H1 (cell line): ENCODE data around the gene ECI2. TPM values are rescaled to one million over a fixed set of nuclear protein-coding genes. Genes with fewer than 3 reads are reported as not detected.

Experiments
- CTCF ChIA-PET: fragments of 300-600 bp; sonication (Branson Sonifier 250); formaldehyde crosslinking; loops from one replicate; lab custom pipeline; 2021; ENCODE audit not compliant: partially characterized antibody; lab: Charles Lee
- POLR2A ChIA-PET: fragments of 300-600 bp; sonication (Branson Sonifier 250); formaldehyde crosslinking; loops from one replicate; lab custom pipeline; 2021; ENCODE audit warnings: inconsistent platforms; ENCODE audit not compliant: partially characterized antibody; lab: Charles Lee
- DNase-seq, 2 experiments: peaks; one replicate each; pipeline versions ENCODE4 v3.0.0 to v3.0.0-alpha.2; 2010 to 2022; ENCODE audit warnings: low spot score in 2 of 2, low read depth in 1 of 2, mixed read lengths in 1 of 2
- FAIRE-seq: peaks from 2 replicates; lab custom pipeline; 2011; peaks lifted over from hg19 to GRCh38; lab: Jason Lieb, UNC
- H2AFZ ChIP-seq: 2 replicates; pipeline ENCODE4 v1.8.1; 2012; ENCODE audit warnings: low read length, inconsistent platforms
- H2AK5ac ChIP-seq: 2 replicates; pipeline ENCODE4 v1.6.1; 2013; ENCODE audit warnings: low read depth, low read length
- H2BK120ac ChIP-seq: replicated peaks from 2 replicates; pipeline ENCODE3; 2013; ENCODE audit warnings: low read depth, low read length, inconsistent platforms
- H2BK12ac ChIP-seq: 2 replicates; pipeline ENCODE4 v1.6.1; 2013; ENCODE audit warnings: low read depth, low read length
- H2BK15ac ChIP-seq: 2 replicates; pipeline ENCODE4 v1.6.1; 2013; ENCODE audit warnings: low read length
- H2BK20ac ChIP-seq: 2 replicates; pipeline ENCODE4 v1.6.1; 2013; ENCODE audit warnings: low read length
- H2BK5ac ChIP-seq: 2 replicates; pipeline ENCODE4 v1.6.1; 2013; ENCODE audit warnings: low read depth, low read length
- H3K14ac ChIP-seq: 2 replicates; pipeline ENCODE4 v1.6.1; 2013; ENCODE audit warnings: inconsistent platforms; ENCODE audit not compliant: insufficient read length
- H3K18ac ChIP-seq: 2 replicates; pipeline ENCODE4 v1.6.1; 2013; ENCODE audit warnings: low read length; ENCODE audit errors: extremely low read depth
- H3K23ac ChIP-seq: 2 replicates; pipeline ENCODE4 v1.6.1; 2013; ENCODE audit warnings: inconsistent platforms; ENCODE audit not compliant: insufficient read length
- H3K23me2 ChIP-seq: 2 replicates; pipeline ENCODE4 v1.6.1; 2013; ENCODE audit warnings: low read depth, low read length
- H3K27ac ChIP-seq: 2 replicates; pipeline ENCODE4 v1.6.1; 2011; ENCODE audit warnings: low read depth, low read length, inconsistent platforms
- H3K27me3 ChIP-seq, 4 experiments: replicated peaks in 1 of 4; 1 replicate in 1 of 4; 2 replicates in 3 of 4; pipeline versions ENCODE4 v1.6.1 to v1.8.1; 2011 to 2013; ENCODE audit warnings: low read length in 3 of 4, mild to moderate bottlenecking in 3 of 4, inconsistent platforms in 2 of 4, mixed read lengths in 2 of 4, moderate library complexity in 1 of 4; ENCODE audit not compliant: control insufficient read depth in 3 of 4, insufficient read depth in 3 of 4; ENCODE audit errors: extremely low read depth in 1 of 4
- H3K36me3 ChIP-seq, 4 experiments: 2 replicates each; pipeline versions ENCODE4 v1.6.1 to v1.8.1; 2011 to 2013; ENCODE audit warnings: mild to moderate bottlenecking in 4 of 4, low read length in 3 of 4, moderate library complexity in 2 of 4, control low read depth in 1 of 4, inconsistent platforms in 1 of 4; ENCODE audit not compliant: insufficient read depth in 4 of 4, control insufficient read depth in 2 of 4
- H3K4ac ChIP-seq: replicated peaks from 2 replicates; pipeline ENCODE3; 2013; ENCODE audit warnings: low read length, low read depth, mixed read lengths, inconsistent platforms; ENCODE audit not compliant: insufficient read length
- H3K4me1 ChIP-seq, 4 experiments: replicated peaks in 1 of 4; 1 replicate in 1 of 4; 2 replicates in 3 of 4; pipeline versions ENCODE4 v1.6.1 to v1.8.1; 2011 to 2013; ENCODE audit warnings: low read length in 3 of 4, inconsistent platforms in 2 of 4, mixed read lengths in 1 of 4; ENCODE audit not compliant: insufficient read depth in 4 of 4, control insufficient read depth in 3 of 4
- H3K4me2 ChIP-seq, 2 experiments: 2 replicates each; pipeline versions ENCODE4 v1.6.1 to v1.8.1; 2011 to 2013; ENCODE audit warnings: low read depth in 2 of 2, low read length in 2 of 2, control low read depth in 1 of 2, inconsistent platforms in 1 of 2, mild to moderate bottlenecking in 1 of 2; ENCODE audit not compliant: insufficient read depth in 1 of 2
- H3K4me3 ChIP-seq, 4 experiments: fragments of 200-600, 300-600 bp in 1 of 4; sonication (generic), shearing (Covaris generic), sonication (Bioruptor Twin) in 1 of 4; 2 replicates each; pipeline versions ENCODE4 v1.5.1 to v1.8.1; 2011 to 2016; ENCODE audit warnings: low read length in 4 of 4, low read depth in 3 of 4, control low read depth in 2 of 4, inconsistent platforms in 2 of 4, mild to moderate bottlenecking in 2 of 4, mixed read lengths in 1 of 4, moderate library complexity in 1 of 4; ENCODE audit not compliant: insufficient read depth in 2 of 4; ENCODE audit errors: extremely low read depth in 1 of 4
- H3K56ac ChIP-seq: replicated peaks from 2 replicates; pipeline ENCODE3; 2013; ENCODE audit warnings: low read depth, mild to moderate bottlenecking, mixed read lengths, low read length, inconsistent platforms; ENCODE audit not compliant: insufficient read length
- H3K79me1 ChIP-seq: 2 replicates; pipeline ENCODE4 v1.6.1; 2013; ENCODE audit warnings: low read depth, low read length, control low read depth
- H3K79me2 ChIP-seq, 2 experiments: 2 replicates each; pipeline versions ENCODE4 v1.6.1 to v1.8.1; 2012 to 2013; ENCODE audit warnings: low read length in 2 of 2, mild to moderate bottlenecking in 2 of 2, inconsistent platforms in 1 of 2; ENCODE audit not compliant: insufficient read depth in 2 of 2, control insufficient read depth in 1 of 2
- H3K9ac ChIP-seq, 4 experiments: replicated peaks in 1 of 4; 1 replicate in 1 of 4; 2 replicates in 3 of 4; pipeline versions ENCODE4 v1.6.1 to v1.8.1; 2011 to 2013; ENCODE audit warnings: low read depth in 3 of 4, low read length in 3 of 4, control low read depth in 2 of 4, mild to moderate bottlenecking in 2 of 4, moderate library complexity in 2 of 4, inconsistent platforms in 1 of 4; ENCODE audit errors: extremely low read depth in 1 of 4
- H3K9me3 ChIP-seq, 2 experiments: 2 replicates each; pipeline versions ENCODE4 v1.6.1 to v1.8.1; 2012 to 2013; ENCODE audit warnings: mild to moderate bottlenecking in 2 of 2, moderate library complexity in 2 of 2, control low read depth in 1 of 2, inconsistent platforms in 1 of 2, low read depth in 1 of 2, low read length in 1 of 2, mixed read lengths in 1 of 2; ENCODE audit not compliant: insufficient read depth in 2 of 2
- H4K20me1 ChIP-seq, 2 experiments: replicated peaks in 1 of 2; 2 replicates each; pipeline versions ENCODE3 to v1.8.1; 2011 to 2013; ENCODE audit warnings: inconsistent platforms in 2 of 2, low read length in 2 of 2, mild to moderate bottlenecking in 1 of 2; ENCODE audit not compliant: insufficient read depth in 2 of 2, control insufficient read depth in 1 of 2
- H4K5ac ChIP-seq: 2 replicates; pipeline ENCODE4 v1.6.1; 2013; ENCODE audit warnings: low read length, low read depth, mixed read lengths, inconsistent platforms; ENCODE audit not compliant: insufficient read length
- H4K8ac ChIP-seq: 2 replicates; pipeline ENCODE4 v1.8.0; 2013; ENCODE audit warnings: mild to moderate bottlenecking, moderate library complexity, low read length, inconsistent platforms; ENCODE audit not compliant: insufficient read depth; ENCODE audit errors: extremely low read depth
- H4K91ac ChIP-seq: replicated peaks from 2 replicates; pipeline ENCODE3; 2013; ENCODE audit warnings: low read length, mixed read lengths, inconsistent platforms; ENCODE audit not compliant: insufficient read length
- CTCF ChIP-seq, 3 experiments: IDR thresholded peaks; 1 replicate in 2 of 3; 2 replicates in 1 of 3; pipeline versions ENCODE4 v1.5.1 to v1.6.1; 2011; ENCODE audit warnings: low read length in 3 of 3, mild to moderate bottlenecking in 3 of 3, inconsistent platforms in 2 of 3, low read depth in 1 of 3, moderate library complexity in 1 of 3; ENCODE audit not compliant: insufficient read depth in 1 of 3; ENCODE audit errors: control extremely low read depth in 1 of 3
- POLR2AphosphoS5 ChIP-seq: IDR thresholded peaks from 2 replicates; pipeline ENCODE4 v1.6.1; 2011; ENCODE audit warnings: low read depth, low read length
- WGBS, 2 experiments: shearing (Covaris generic) in 1 of 2; methylation state at CpG; one replicate each; pipeline versions ENCODE4 v1.1.6 to v1.1.7; 2013 to 2015; ENCODE audit warnings: low lambda C conversion rate in 2 of 2, mixed read lengths in 2 of 2, inconsistent platforms in 1 of 2, low coverage in 1 of 2, missing lambda C conversion rate in 1 of 2; ENCODE audit not compliant: insufficient replicate concordance in 2 of 2, insufficient coverage in 1 of 2, insufficient read length in 1 of 2; ENCODE audit errors: extremely low coverage in 1 of 2, missing lambda C conversion rate in 1 of 2; 5-methylcytosine and 5-hydroxymethylcytosine counted together
- polyA plus RNA-seq, 7 experiments: library from polyadenylated mRNA; depleted of rRNA in 3 of 7; stranded (reverse) in 5 of 7; unstranded in 2 of 7; fragments of >200 nt in 5 of 7; fragments of 200-250 nt in 2 of 7; gene quantifications; 1 replicate in 5 of 7; 2 replicates in 1 of 7; 4 replicates in 1 of 7; pipeline versions ENCODE4 v1.2.1 to v1.2.3, GENCODE V29; 2011 to 2013; ENCODE audit warnings: missing spikeins in 2 of 7, mixed read lengths in 2 of 7
- total RNA-seq: library from RNA; stranded (reverse); fragmentation: NEBNext Ultra II Directional; extraction: Animal tissue kit (Norgen Biotek cat#: 25700); gene quantifications from 2 replicates; pipeline ENCODE4 v1.2.1, GENCODE V29; 2021

ECI2 gene
- total and polyA plus RNA-seq, 2 of the 8 experiments (the other 6 are each of a cell fraction or from before 2014, with no cell fraction given): 40.4 to 70.8 TPM

GRCh38 chr6:4125933-4126864, 9.2 kb downstream of the ECI2 start:
- TF ChIP-seq POLR2AphosphoS5 (no peak), CTCF (IDR thresholded peaks at IDR 0.05; ENCODE audit: control extremely low read depth in 1 of 3, insufficient read depth in 1 of 3, low read depth in 1 of 3, low read length in 3 of 3) (peak in 1 of 3 experiments; percentile 4; a peak in 1 of 4 replicates)
- Histone ChIP-seq H2BK12ac (no peak overlapping the region), H3K27me3 (no peaks in the 10 kb centered on the region), H3K79me2 (no peaks in the 10 kb centered on the region), H2AK5ac (no peak overlapping the region), H3K9me3 (no peaks in the 10 kb centered on the region), H3K14ac (no peak overlapping the region), H3K56ac (no peak overlapping the region), H3K4me3 (no peak overlapping the region), H3K4me2 (no peak overlapping the region), H3K36me3 (peaks cover 19 to 85% (median 55%) of the 10 kb centered on the region in 4 experiments), H2AFZ (no peak overlapping the region), H4K5ac (no peak overlapping the region), H3K79me1 (no peaks in the 10 kb centered on the region; the same call in 1 of the 2 replicates), H3K4ac (no peak overlapping the region), H4K91ac (no peak overlapping the region), H3K27ac (no peak overlapping the region), H4K20me1 (peaks cover 0 to 2% of the 10 kb centered on the region in 2 experiments), H3K23ac (no peak overlapping the region), H3K18ac (no peak overlapping the region), H4K8ac (no peak overlapping the region), H2BK20ac (no peak overlapping the region), H3K9ac (no peak overlapping the region), H2BK15ac (no peak overlapping the region), H3K23me2 (no peaks in the 10 kb centered on the region), H3K4me1 (no peaks in the 10 kb centered on the region), H2BK120ac (no peak overlapping the region), H2BK5ac (no peak overlapping the region)
- CTCF ChIA-PET: interaction anchor here (0.8 to 2.2 kb wide), 3 partner anchors 11 to 84 kb away, joined by 3 to 16 read pairs (median 6); no protein-coding TSS in a partner anchor
- 92% methylated on average over 8 of the region's 8 CpGs; no CpG with 5 or more reads in 1 of the 2 experiments for WGBS, 2 experiments
- DNase-seq (no peak), FAIRE-seq (no peak)
- POLR2A ChIA-PET: interaction anchor here (1.9 kb wide), 1 partner anchor 10 kb away, joined by 5 read pairs; the partner anchor contains the start of gene ECI2
